ENCODE results near the gene RANBP17. TPM values are rescaled to one million over a fixed set of nuclear protein-coding genes. Genes with fewer than 3 reads are reported as not detected.

The RANBP17 gene
- total RNA-seq, 1 donor from 2014 or later: 15.7 TPM

DNA sequence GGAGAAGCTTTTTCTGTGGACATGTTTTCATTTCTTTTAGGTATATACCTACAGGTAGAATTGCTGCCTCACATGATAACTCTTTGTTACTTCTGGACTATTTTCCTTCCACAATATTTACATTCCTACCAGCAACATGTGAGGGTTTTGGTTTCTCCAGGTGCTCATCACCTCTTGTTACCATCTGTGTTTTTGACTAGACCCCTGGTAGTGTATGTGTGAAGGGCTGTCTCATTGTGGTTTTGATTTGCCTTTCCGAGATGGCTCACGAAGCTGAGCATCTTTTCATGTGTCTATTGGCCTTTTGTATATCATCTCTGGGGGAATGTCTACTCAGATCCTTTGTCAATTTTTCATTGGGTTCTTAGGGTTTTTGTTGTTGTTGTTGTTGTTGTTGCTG is 17.2 kb upstream of the RANBP17 start:
- H3K36me3 Mint-ChIP-seq (ENCODE audit: unreplicated experiment): no peaks in the 10 kb centered on the region
- peaks cover 7% of the 10 kb centered on the region for H3K27me3 Mint-ChIP-seq (ENCODE audit: unreplicated experiment)
- DNase-seq (ENCODE audit: extremely low spot score, unreplicated experiment): no peak
- TF ChIP-seq, protein P1, sequence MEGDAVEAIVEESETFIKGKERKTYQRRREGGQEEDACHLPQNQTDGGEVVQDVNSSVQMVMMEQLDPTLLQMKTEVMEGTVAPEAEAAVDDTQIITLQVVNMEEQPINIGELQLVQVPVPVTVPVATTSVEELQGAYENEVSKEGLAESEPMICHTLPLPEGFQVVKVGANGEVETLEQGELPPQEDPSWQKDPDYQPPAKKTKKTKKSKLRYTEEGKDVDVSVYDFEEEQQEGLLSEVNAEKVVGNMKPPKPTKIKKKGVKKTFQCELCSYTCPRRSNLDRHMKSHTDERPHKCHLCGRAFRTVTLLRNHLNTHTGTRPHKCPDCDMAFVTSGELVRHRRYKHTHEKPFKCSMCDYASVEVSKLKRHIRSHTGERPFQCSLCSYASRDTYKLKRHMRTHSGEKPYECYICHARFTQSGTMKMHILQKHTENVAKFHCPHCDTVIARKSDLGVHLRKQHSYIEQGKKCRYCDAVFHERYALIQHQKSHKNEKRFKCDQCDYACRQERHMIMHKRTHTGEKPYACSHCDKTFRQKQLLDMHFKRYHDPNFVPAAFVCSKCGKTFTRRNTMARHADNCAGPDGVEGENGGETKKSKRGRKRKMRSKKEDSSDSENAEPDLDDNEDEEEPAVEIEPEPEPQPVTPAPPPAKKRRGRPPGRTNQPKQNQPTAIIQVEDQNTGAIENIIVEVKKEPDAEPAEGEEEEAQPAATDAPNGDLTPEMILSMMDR (IDR thresholded peaks at IDR 0.05): no peak
- H3K9me3 Mint-ChIP-seq (ENCODE audit: unreplicated experiment): no peaks in the 10 kb centered on the region
- no peak overlapping the region for H3K27ac Mint-ChIP-seq (ENCODE audit: unreplicated experiment)
- H3K4me1 Mint-ChIP-seq (ENCODE audit: unreplicated experiment): peaks cover 15% of the 10 kb centered on the region
- H3K4me3 Mint-ChIP-seq (ENCODE audit: unreplicated experiment): no peak overlapping the region

- DNase-seq (ENCODE audit: extremely low spot score, unreplicated experiment): no peak
- Mint-ChIP-seq H3K27me3 (ENCODE audit: unreplicated experiment) (peaks cover 2% of the 10 kb centered on the region), H3K27ac (ENCODE audit: unreplicated experiment) (no peak overlapping the region), H3K36me3 (ENCODE audit: unreplicated experiment) (no peaks in the 10 kb centered on the region), H3K4me1 (ENCODE audit: unreplicated experiment) (peaks cover 15% of the 10 kb centered on the region), H3K4me3 (ENCODE audit: unreplicated experiment) (no peak overlapping the region), H3K9me3 (ENCODE audit: unreplicated experiment) (no peaks in the 10 kb centered on the region)
- TF ChIP-seq, protein P1 (IDR thresholded peaks at IDR 0.05): no peak
Observed at GRCh38 chr5:170846416-170846815, 15.4 kb upstream of the RANBP17 start.

GRCh38 chr5:170846846-170847245 is 15.0 kb upstream of the RANBP17 start:
- no peaks in the 10 kb centered on the region for H3K9me3 Mint-ChIP-seq (ENCODE audit: unreplicated experiment)

GRCh38 chr5:170848033-170848432 is 13.8 kb upstream of the RANBP17 start:
- H3K36me3 Mint-ChIP-seq (ENCODE audit: unreplicated experiment): no peaks in the 10 kb centered on the region
- H3K4me3 Mint-ChIP-seq (ENCODE audit: unreplicated experiment): no peak overlapping the region
- TF ChIP-seq, protein P1 (IDR thresholded peaks at IDR 0.05): no peak
- no peak for DNase-seq (ENCODE audit: extremely low spot score, unreplicated experiment)
- peaks cover 15% of the 10 kb centered on the region for H3K4me1 Mint-ChIP-seq (ENCODE audit: unreplicated experiment)
- H3K27ac Mint-ChIP-seq (ENCODE audit: unreplicated experiment): no peak overlapping the region
- H3K9me3 Mint-ChIP-seq (ENCODE audit: unreplicated experiment): no peaks in the 10 kb centered on the region
- H3K27me3 Mint-ChIP-seq (ENCODE audit: unreplicated experiment): peaks cover 6% of the 10 kb centered on the region

More at GRCh38 chr5:170846846-170847245, 15.0 kb upstream of the RANBP17 start:
- DNase-seq (ENCODE audit: extremely low spot score, unreplicated experiment): no peak
- H3K27me3 Mint-ChIP-seq (ENCODE audit: unreplicated experiment): peaks cover 2% of the 10 kb centered on the region
- TF ChIP-seq, protein P1 (IDR thresholded peaks at IDR 0.05): no peak
- no peaks in the 10 kb centered on the region for H3K36me3 Mint-ChIP-seq (ENCODE audit: unreplicated experiment)
- no peak overlapping the region for H3K4me3 Mint-ChIP-seq (ENCODE audit: unreplicated experiment)
- no peak overlapping the region for H3K27ac Mint-ChIP-seq (ENCODE audit: unreplicated experiment)
- peaks cover 15% of the 10 kb centered on the region for H3K4me1 Mint-ChIP-seq (ENCODE audit: unreplicated experiment)

DNA sequence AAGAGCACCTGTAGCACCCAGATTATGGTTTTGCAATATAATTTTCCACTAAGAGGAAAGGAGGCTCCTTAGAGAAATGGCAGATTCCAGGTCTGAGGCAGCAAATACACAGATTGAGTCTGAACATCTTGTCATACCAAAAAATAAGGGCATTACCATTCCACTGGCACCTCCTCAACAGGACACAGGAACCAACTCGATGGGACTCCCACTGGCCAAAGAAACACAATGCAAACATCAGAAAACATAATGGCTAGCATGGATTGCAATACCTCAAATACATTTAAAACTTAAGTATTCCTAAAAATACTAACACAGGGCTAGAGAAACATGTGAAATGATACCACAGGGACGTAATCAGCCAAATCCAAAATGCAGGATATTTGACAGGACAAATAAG is 12.4 kb upstream of the RANBP17 start:
- Mint-ChIP-seq H3K9me3 (ENCODE audit: unreplicated experiment) (no peaks in the 10 kb centered on the region), H3K4me3 (ENCODE audit: unreplicated experiment) (no peak overlapping the region), H3K4me1 (ENCODE audit: unreplicated experiment) (peaks cover 15% of the 10 kb centered on the region), H3K27me3 (ENCODE audit: unreplicated experiment) (peaks cover 6% of the 10 kb centered on the region), H3K36me3 (ENCODE audit: unreplicated experiment) (no peaks in the 10 kb centered on the region), H3K27ac (ENCODE audit: unreplicated experiment) (no peak overlapping the region)
- DNase-seq (ENCODE audit: extremely low spot score, unreplicated experiment): no peak
- TF ChIP-seq, protein P1 (IDR thresholded peaks at IDR 0.05): no peak

Data from osteocyte (in vitro differentiated cells).